HG02884 (cell line): Measurements from ENCODE around the gene PRRT1.
"Not testable (repeated sequence)": the region's sequence is repeated elsewhere in the genome, so short reads cannot be mapped to it uniquely, and the experiment has no call there.

Experiments used
- ATAC-seq: cut with Tn5 transposase; IDR thresholded peaks from one replicate; pipeline ENCODE4 v1.9.1; 2021; ENCODE audit warnings: mild to moderate bottlenecking, moderate library complexity; ENCODE audit not compliant: unreplicated experiment

Gene PRRT1

GRCh38 chr6:32105433-32105832 is 46.3 kb downstream of the PRRT1 start:
- no peak for ATAC-seq

GRCh38 chr6:32102255-32102654 is 49.5 kb downstream of the PRRT1 start:
- no peak for ATAC-seq

- not testable (repeated sequence) for ATAC-seq
Measured at GRCh38 chr6:32100251-32100650, 51.5 kb downstream of the PRRT1 start.
